ENCODE results near the gene CAMK4. TPM values are rescaled to one million over a fixed set of nuclear protein-coding genes. Genes with fewer than 3 reads are reported as not detected.

CAMK4 gene
- total RNA-seq, 2 donors from 2014 or later: 6.7 to 14.0 TPM

GRCh38 chr5:111478266-111478665 lies 254.1 kb downstream of the CAMK4 start:
- H3K4me3 ChIP-seq: no peak overlapping the region
- TF ChIP-seq POLR2AphosphoS5 (IDR thresholded peaks at IDR 0.05) (no peak), POLR2A (IDR thresholded peaks at IDR 0.05) (no peak)
- TF ChIP-seq, protein P1, sequence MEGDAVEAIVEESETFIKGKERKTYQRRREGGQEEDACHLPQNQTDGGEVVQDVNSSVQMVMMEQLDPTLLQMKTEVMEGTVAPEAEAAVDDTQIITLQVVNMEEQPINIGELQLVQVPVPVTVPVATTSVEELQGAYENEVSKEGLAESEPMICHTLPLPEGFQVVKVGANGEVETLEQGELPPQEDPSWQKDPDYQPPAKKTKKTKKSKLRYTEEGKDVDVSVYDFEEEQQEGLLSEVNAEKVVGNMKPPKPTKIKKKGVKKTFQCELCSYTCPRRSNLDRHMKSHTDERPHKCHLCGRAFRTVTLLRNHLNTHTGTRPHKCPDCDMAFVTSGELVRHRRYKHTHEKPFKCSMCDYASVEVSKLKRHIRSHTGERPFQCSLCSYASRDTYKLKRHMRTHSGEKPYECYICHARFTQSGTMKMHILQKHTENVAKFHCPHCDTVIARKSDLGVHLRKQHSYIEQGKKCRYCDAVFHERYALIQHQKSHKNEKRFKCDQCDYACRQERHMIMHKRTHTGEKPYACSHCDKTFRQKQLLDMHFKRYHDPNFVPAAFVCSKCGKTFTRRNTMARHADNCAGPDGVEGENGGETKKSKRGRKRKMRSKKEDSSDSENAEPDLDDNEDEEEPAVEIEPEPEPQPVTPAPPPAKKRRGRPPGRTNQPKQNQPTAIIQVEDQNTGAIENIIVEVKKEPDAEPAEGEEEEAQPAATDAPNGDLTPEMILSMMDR (IDR thresholded peaks at IDR 0.05): no peak
- 82% methylated on average over 1 of the region's 1 CpG for WGBS
- intact Hi-C loops (cut with DNase I): loop anchor here (5.0 kb wide), 1 partner anchor 321 kb away; no protein-coding TSS in a partner anchor
- no peaks in the 10 kb centered on the region for H3K4me1 ChIP-seq (replicated peaks)
- no peak for DNase-seq (ENCODE audit: low spot score)
- H3K27ac ChIP-seq: no peak overlapping the region
- no peaks in the 10 kb centered on the region for H3K36me3 ChIP-seq
- no peaks in the 10 kb centered on the region for H3K27me3 ChIP-seq (replicated peaks; ENCODE audit: insufficient read depth)
- H3K9me3 ChIP-seq: no peaks in the 10 kb centered on the region

- TF ChIP-seq POLR2AphosphoS5 (IDR thresholded peaks at IDR 0.05): no peak
- TF ChIP-seq POLR2A (IDR thresholded peaks at IDR 0.05): no peak
- TF ChIP-seq, protein P1 (IDR thresholded peaks at IDR 0.05): no peak
- WGBS: 94% methylated on average over 2 of the region's 2 CpGs
- Histone ChIP-seq H3K36me3 (no peaks in the 10 kb centered on the region), H3K27ac (no peak overlapping the region), H3K4me1 (replicated peaks) (no peaks in the 10 kb centered on the region), H3K4me3 (no peak overlapping the region), H3K9me3 (no peaks in the 10 kb centered on the region), H3K27me3 (replicated peaks; ENCODE audit: insufficient read depth) (no peaks in the 10 kb centered on the region)
- no peak for DNase-seq (ENCODE audit: low spot score)
- intact Hi-C loops (cut with DNase I): loop anchor here (5.0 kb wide), 1 partner anchor 322 kb away; no protein-coding TSS in a partner anchor
Observed at GRCh38 chr5:111478898-111479297, 254.7 kb downstream of the CAMK4 start.

- intact Hi-C loops (cut with DNase I): no loop called here
- Histone ChIP-seq H3K4me1 (replicated peaks) (no peaks in the 10 kb centered on the region), H3K9me3 (no peaks in the 10 kb centered on the region), H3K4me3 (no peak overlapping the region), H3K27me3 (replicated peaks; ENCODE audit: insufficient read depth) (no peaks in the 10 kb centered on the region), H3K27ac (no peak overlapping the region), H3K36me3 (no peaks in the 10 kb centered on the region)
- WGBS: 56% methylated on average over 4 of the region's 4 CpGs
- TF ChIP-seq, protein P1 (IDR thresholded peaks at IDR 0.05): no peak
- TF ChIP-seq POLR2A (IDR thresholded peaks at IDR 0.05) (no peak), POLR2AphosphoS5 (IDR thresholded peaks at IDR 0.05) (no peak)
- DNase-seq (ENCODE audit: low spot score): no peak
Observed at GRCh38 chr5:111480346-111480745, 256.2 kb downstream of the CAMK4 start.

DNA sequence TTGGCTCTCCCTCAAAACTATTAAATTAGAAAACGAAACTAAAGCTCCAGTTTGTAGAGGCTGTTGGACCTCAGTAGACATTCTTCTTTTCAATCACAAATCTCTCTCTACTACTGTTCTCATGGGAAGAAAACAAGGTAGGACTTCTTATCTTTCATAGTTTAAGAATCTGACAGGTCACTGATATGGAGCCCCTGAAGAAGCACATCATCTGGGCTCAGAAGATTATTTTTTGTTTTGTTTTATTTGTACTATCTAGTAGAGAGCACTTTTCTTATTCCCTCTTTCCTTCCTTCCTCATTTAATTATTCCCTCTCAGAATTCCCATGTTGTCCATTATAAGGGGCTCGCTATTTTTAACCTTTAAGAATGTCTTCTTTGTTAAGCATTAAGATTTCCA lies 261.9 kb downstream of the CAMK4 start:
- WGBS: 40% methylated on average over 2 of the region's 2 CpGs
- DNase-seq (ENCODE audit: low spot score): no peak
- no peak overlapping the region for H3K4me3 ChIP-seq
- H3K4me1 ChIP-seq (replicated peaks): no peaks in the 10 kb centered on the region
- no peaks in the 10 kb centered on the region for H3K27me3 ChIP-seq (replicated peaks; ENCODE audit: insufficient read depth)
- H3K36me3 ChIP-seq: no peaks in the 10 kb centered on the region
- TF ChIP-seq, protein P1 (IDR thresholded peaks at IDR 0.05): no peak
- TF ChIP-seq POLR2AphosphoS5 (IDR thresholded peaks at IDR 0.05) (no peak), POLR2A (IDR thresholded peaks at IDR 0.05) (no peak)
- H3K9me3 ChIP-seq: no peaks in the 10 kb centered on the region
- intact Hi-C loops (cut with DNase I): no loop called here
- H3K27ac ChIP-seq: no peak overlapping the region

DNA sequence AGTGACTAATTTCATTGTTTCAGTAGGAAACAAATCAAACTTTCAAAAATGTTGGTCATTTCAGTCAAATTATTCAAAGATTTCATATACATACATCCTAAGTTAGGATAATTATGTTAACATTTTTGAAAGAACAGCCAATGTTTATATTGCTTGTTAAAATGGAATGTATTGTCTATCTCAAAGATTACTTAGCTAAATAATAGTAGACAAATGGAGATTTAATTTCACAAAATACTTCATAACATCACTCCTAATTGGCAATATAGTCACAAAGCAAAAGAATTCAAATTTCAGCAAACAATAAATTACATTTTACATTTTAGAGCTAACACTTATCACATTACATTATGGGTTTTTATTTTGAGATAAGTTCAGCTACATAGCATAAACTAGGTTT lies 262.7 kb downstream of the CAMK4 start:
- Histone ChIP-seq H3K36me3 (no peaks in the 10 kb centered on the region), H3K27ac (no peak overlapping the region), H3K9me3 (no peaks in the 10 kb centered on the region), H3K4me1 (replicated peaks) (no peaks in the 10 kb centered on the region), H3K27me3 (replicated peaks; ENCODE audit: insufficient read depth) (no peaks in the 10 kb centered on the region), H3K4me3 (no peak overlapping the region)
- intact Hi-C loops (cut with DNase I): no loop called here
- TF ChIP-seq POLR2A (IDR thresholded peaks at IDR 0.05): no peak
- TF ChIP-seq, protein P1 (IDR thresholded peaks at IDR 0.05): no peak
- TF ChIP-seq POLR2AphosphoS5 (IDR thresholded peaks at IDR 0.05): no peak
- DNase-seq (ENCODE audit: low spot score): no peak

Data from prostate gland (tissue), 2 donors.